Endometrial microvascular endothelial cells (primary cell): Measurements from ENCODE around the gene RPL37. TPM values are rescaled to one million over a fixed set of nuclear protein-coding genes. Genes with fewer than 3 reads are reported as not detected.
"Not testable (repeated sequence)": the region's sequence is repeated elsewhere in the genome, so short reads cannot be mapped to it uniquely, and the experiment has no call there.

ENCODE experiments used
- in situ Hi-C: cut with HindIII; loops from 2 replicates; pipeline ENCODE4 v1.10.0; 2017; ENCODE audit warnings: low sequenced_read_pairs, low pct_unique_long_range_greater_than_20kb; ENCODE audit errors: inconsistent ontology term
- total RNA-seq: library from RNA; depleted of rRNA; stranded (reverse); fragments of >200 nt; gene quantifications from one replicate; pipeline ENCODE4 v1.2.3, GENCODE V29; 2015; ENCODE audit errors: inconsistent ontology term

Gene RPL37
- total RNA-seq, 1 donor from 2014 or later, result 27.2 TPM

GRCh38 chr5:40801771-40802562 lies 33.1 kb downstream of the RPL37 start:
- in situ Hi-C loops, result no loop called here

- in situ Hi-C loops, result no loop called here
Observed at GRCh38 chr5:40799258-40799657, 35.8 kb downstream of the RPL37 start.

GRCh38 chr5:40798801-40799210 lies 36.2 kb downstream of the RPL37 start:
- in situ Hi-C loops, result no loop called here

GRCh38 chr5:40798012-40798800 lies 36.8 kb downstream of the RPL37 start, which contains the start of gene PRKAA1:
Gene PRKAA1, minus strand, starts transcription at chr5:40798374. Its CDS starts 185 bp downstream, at chr5:40798189.
- in situ Hi-C loops, result no loop called here

- in situ Hi-C loops, result no loop called here
Observed at GRCh38 chr5:40797273-40798011, 37.6 kb downstream of the RPL37 start.

GRCh38 chr5:40796487-40796889 lies 38.5 kb downstream of the RPL37 start:
- in situ Hi-C loops, result no loop called here

- in situ Hi-C loops, result not testable (repeated sequence)
Observed at GRCh38 chr5:40794877-40795276, 40.1 kb downstream of the RPL37 start.

- in situ Hi-C loops, result not testable (repeated sequence)
Observed at GRCh38 chr5:40794340-40794739, 40.7 kb downstream of the RPL37 start.

- in situ Hi-C loops, result not testable (repeated sequence)
Observed at GRCh38 chr5:40792691-40793090, 42.3 kb downstream of the RPL37 start.

- in situ Hi-C loops, result no loop called here
Observed at GRCh38 chr5:40791715-40792139, 43.3 kb downstream of the RPL37 start.

GRCh38 chr5:40790947-40791593 lies 44.0 kb downstream of the RPL37 start:
- in situ Hi-C loops, result no loop called here

- in situ Hi-C loops, result not testable (repeated sequence)
Observed at GRCh38 chr5:40788941-40789340, 46.1 kb downstream of the RPL37 start.

- in situ Hi-C loops, result no loop called here
Observed at GRCh38 chr5:40787986-40788385, 47.0 kb downstream of the RPL37 start.

GRCh38 chr5:40786664-40787063 lies 48.4 kb downstream of the RPL37 start:
- in situ Hi-C loops, result not testable (repeated sequence)

GRCh38 chr5:40784916-40785315 lies 50.1 kb downstream of the RPL37 start:
- in situ Hi-C loops, result no loop called here

- in situ Hi-C loops, result no loop called here
Observed at GRCh38 chr5:40784027-40784653, 50.9 kb downstream of the RPL37 start.

GRCh38 chr5:40781843-40782409 lies 53.1 kb downstream of the RPL37 start:
- in situ Hi-C loops, result no loop called here

GRCh38 chr5:40780858-40781257 lies 54.2 kb downstream of the RPL37 start:
- in situ Hi-C loops, result no loop called here
